ENCODE results near the gene FBH1.
"Not testable (repeated sequence)": the region's sequence is repeated elsewhere in the genome, so short reads cannot be mapped to it uniquely, and the experiment has no call there.

FBH1 gene

GRCh38 chr10:5876181-5876768 lies 13.8 kb upstream of the FBH1 start:
- no peak for DNase-seq (ENCODE audit: low read depth)

- not testable (repeated sequence) for DNase-seq (ENCODE audit: low read depth)
These were observed 13.0 kb upstream of the FBH1 start for GRCh38 chr10:5877041-5877440.

- DNase-seq (ENCODE audit: low read depth): no peak
These were observed 7.1 kb upstream of the FBH1 start for GRCh38 chr10:5882961-5883360.

- DNase-seq (ENCODE audit: low read depth): no peak
These were observed 4.4 kb upstream of the FBH1 start for GRCh38 chr10:5885619-5886018.

- DNase-seq (ENCODE audit: low read depth): no peak
These were observed 3.0 kb upstream of the FBH1 start for GRCh38 chr10:5887029-5887428.

GRCh38 chr10:5887641-5888040 lies 2.4 kb upstream of the FBH1 start:
- DNase-seq (ENCODE audit: low read depth): no peak

DNA sequence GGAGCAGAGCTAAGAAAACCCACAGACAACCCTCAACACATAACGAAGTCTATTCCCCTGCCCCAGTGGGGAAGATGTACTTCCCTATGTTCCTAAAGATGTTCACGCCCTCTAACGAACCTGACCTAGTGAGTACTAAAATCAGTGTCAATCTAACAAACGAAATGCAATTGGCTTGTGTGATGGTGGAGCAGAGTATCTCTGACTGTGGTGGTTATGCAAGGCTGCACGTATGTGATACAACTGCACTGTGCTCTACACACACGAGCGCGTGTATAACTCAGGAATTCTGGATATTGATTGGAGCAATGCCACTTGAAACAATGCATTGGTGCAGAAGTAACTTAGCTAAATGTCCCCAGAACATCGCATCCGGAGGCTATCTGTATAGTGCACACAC lies 1.7 kb upstream of the FBH1 start:
- DNase-seq (ENCODE audit: low read depth): no peak

- DNase-seq (ENCODE audit: low read depth): peak; percentile 20
These were observed 1.0 kb upstream of the FBH1 start for GRCh38 chr10:5888843-5889623.

DNA sequence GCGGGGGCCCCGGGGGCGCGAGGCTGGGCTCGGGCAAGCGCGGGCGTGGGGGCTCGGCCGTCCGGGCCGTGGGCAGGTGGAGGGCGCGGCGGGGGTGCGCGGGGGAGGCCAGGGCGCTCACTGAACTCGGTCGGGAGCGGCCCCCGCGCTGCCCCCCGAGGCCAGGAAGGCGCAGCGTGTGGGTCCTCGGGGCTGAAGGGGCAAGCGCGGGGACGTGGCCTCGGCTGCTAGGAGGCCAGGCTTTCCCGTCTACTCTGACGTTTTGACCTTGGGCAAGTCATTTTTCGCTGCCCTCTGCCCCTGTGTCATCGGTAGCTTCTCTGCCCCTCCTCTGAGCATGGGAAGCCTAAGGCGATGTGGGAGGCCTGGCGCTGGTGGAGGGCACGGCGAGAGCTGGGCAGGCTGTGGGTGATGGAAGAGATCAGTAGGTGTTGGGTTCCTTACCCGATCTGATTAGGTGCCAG lies 441 bp downstream of the FBH1 start:
- no peak for DNase-seq (ENCODE audit: low read depth)

GRCh38 chr10:5891009-5891408 lies 966 bp downstream of the FBH1 start:
- no peak for DNase-seq (ENCODE audit: low read depth)

DNA sequence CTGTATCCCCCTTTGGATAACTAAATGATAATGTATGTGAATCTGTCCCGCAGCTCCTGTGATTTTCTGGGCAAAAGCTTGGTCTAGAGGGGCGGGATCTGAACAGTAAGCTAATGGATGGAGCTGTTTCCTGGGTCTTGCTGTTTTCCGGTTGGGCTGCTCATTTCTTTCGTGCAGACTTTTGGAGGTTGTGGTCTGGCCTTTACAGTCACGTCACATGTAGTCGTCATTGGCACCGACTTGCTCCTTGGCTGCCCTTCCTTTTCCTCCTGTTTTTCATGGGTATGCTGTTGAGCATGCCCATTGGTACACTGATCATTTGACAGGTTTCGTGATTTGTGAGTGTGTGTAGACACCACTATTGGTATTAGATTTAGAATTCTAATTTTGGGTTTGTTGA lies 2.0 kb downstream of the FBH1 start:
- DNase-seq (ENCODE audit: low read depth): no peak

- no peak for DNase-seq (ENCODE audit: low read depth)
These were observed 3.3 kb downstream of the FBH1 start for GRCh38 chr10:5893321-5893720.

DNA sequence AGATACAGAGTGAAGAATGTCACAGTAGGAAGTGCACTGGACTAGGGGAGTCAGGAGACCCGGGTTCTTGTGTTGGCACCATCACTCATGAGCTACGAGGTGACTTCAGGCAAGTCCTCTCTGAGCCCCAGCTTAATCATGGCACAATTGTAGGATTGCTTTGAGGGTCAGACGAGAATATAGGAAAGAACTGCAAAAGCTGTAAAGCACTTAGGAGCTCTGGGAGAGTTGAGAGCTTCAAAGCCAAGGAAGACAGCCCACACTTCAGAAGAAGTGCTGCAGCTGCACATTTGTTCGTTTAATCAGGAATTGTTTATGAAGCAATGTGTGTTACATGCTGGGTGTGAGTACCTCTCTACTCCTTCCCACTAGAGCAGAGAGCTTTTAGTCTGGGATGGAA lies 4.4 kb downstream of the FBH1 start:
- DNase-seq (ENCODE audit: low read depth): no peak

DNA sequence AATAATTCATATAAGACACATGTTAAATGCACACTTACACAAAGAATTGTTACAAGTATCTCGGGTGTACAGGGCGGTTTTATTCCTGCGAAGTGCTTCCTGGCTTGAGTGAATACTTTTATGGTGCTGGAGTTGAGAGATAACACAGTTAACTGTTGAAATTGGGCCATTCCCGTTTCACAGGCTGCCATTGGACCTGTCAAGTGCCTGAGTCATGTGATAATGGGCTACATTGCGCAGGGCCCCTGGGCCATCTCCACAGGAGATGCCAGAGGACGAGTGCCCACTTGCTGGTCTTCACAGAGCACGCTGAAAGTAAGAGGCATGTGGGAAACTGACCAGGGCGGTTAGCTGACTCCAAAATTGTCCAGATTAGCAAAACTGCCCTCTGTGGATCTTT lies 4.8 kb downstream of the FBH1 start:
- DNase-seq (ENCODE audit: low read depth): no peak

- DNase-seq (ENCODE audit: low read depth): no peak
These were observed 5.3 kb downstream of the FBH1 start for GRCh38 chr10:5895365-5895764.

GRCh38 chr10:5895804-5896203 lies 5.8 kb downstream of the FBH1 start:
- DNase-seq (ENCODE audit: low read depth): no peak

DNA sequence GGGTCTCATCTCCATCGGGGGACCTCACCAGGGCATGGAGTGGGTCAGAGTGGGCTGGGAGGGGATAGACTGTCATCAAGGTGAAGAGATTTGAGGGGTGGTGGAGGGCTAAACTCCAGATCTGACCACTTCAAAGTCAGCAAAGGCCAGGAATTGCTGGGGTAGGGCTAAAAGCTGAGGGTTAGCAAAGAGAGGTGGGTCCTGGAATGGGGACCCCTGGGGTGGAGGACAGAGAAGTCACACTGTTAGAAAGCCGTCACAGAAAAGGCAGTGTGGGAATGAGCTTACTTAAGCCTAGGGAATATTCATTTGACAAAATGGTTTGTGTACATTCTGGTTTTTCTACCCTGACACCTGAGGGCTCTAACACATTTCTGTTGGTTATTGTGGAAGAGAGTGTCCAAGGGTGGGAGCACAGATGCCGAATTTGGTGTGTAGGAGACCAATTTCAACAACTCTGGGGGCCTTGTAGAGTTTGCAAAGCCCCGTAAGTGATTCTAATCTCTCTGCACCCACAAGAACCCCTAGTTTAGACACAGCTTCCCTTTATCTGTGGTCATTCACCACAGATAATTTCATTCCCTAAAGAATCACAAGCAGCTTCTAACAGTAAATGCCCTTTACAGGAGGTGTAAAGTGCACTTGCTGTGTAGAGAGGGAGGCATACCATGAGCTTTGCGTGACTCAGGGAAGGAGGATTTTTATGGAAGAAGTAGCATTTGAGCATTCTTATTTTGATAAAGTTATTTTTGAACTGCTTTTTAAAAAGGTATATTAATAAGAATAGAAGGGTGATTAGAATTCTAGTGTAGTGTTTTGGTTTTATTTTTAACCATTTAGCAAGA lies 6.4 kb downstream of the FBH1 start:
- DNase-seq (ENCODE audit: low read depth): no peak

DNA sequence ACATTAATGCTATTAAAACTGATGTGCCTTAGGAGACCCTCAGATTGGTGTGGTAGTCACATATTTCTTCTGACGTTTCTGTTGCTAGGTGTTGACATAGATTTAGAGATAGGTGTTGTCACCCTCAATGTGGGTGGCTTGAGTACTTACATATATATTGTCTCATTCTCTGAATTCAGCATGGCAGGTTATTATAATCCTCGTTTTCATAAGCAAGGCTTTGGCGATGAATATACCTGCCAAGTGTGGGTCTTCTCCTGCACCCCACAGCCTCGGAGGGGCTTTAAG lies 7.0 kb downstream of the FBH1 start:
- no peak for DNase-seq (ENCODE audit: low read depth)

GRCh38 chr10:5897504-5897903 lies 7.5 kb downstream of the FBH1 start:
- no peak for DNase-seq (ENCODE audit: low read depth)

- DNase-seq (ENCODE audit: low read depth): no peak
These were observed 8.1 kb downstream of the FBH1 start for GRCh38 chr10:5898163-5898562.

- no peak for DNase-seq (ENCODE audit: low read depth)
These were observed 10.2 kb downstream of the FBH1 start for GRCh38 chr10:5900247-5900646.

DNA sequence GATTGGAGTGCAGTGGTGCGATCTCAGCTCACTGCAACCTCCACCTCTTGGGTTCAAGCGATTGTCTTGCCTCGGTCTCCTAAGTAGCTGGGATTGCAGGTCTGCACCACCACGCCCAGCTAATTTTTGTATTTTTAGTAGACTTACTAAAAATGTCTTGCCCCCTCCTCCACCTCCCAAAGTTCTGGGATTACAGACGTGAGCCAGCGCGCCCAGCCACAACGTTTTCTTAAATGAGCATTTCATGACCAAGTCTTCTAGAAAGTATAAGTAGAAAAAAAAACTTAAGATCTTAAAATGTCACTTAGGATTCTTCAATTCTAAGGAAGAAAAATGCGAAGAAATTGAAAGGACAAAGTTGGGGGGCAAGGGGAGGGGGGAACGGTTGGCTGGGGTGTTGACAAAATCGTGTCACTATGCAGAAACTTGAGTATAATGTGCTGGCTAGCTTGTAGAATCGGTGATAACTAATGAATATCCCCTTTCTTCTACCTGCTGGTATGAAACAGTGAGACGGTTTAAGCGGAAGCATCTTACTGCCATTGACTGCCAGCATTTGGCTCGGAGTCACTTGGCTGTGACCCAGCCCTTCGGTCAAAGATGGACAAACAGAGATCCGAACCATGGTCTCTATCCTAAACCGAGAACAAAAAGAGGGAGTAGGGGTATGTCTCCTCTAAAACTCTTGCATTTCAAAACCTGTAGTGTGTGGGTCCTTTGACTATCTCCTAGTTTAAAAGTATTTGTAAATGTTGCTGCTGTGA lies 12.7 kb downstream of the FBH1 start:
- no peak for DNase-seq (ENCODE audit: low read depth)
